SK-N-SH (cell line): Measurements from ENCODE around the gene PIGP. TPM values are rescaled to one million over a fixed set of nuclear protein-coding genes. Genes with fewer than 3 reads are reported as not detected.
A peak's percentile ranks its signal among the peaks of the same experiment; 100 is the strongest.

Experiments used
- CTCF ChIA-PET: fragments of 300-600, 350-600 bp; formaldehyde crosslinking; extraction: SDS; loops from one replicate; lab custom pipeline; 2021; lab: Yijun Ruan, JAX
- POLR2A ChIA-PET: fragments of 350-600 bp; sonication (Branson Sonifier 250); formaldehyde crosslinking; extraction: SDS; loops from one replicate; lab custom pipeline; 2020; ENCODE audit warnings: antibody characterized with exemption, inconsistent platforms; lab: Yijun Ruan, JAX
- DNase-seq: peaks from one replicate; pipeline ENCODE4 v3.0.0; 2012
- H2AFZ ChIP-seq: fragments of 200-600 bp; sonication (generic); 2 replicates; pipeline ENCODE4 v1.8.1; 2016; ENCODE audit warnings: antibody characterized with exemption, mild to moderate bottlenecking, low read depth
- H3F3A ChIP-seq: fragments of 200-600 bp; sonication (generic); replicated peaks from 2 replicates; pipeline ENCODE3; 2016; ENCODE audit warnings: antibody characterized with exemption, mild to moderate bottlenecking; ENCODE audit not compliant: insufficient read depth
- H3K27ac ChIP-seq, 2 experiments: fragments of 200-500 bp in 1 of 2; fragments of 200-600 bp in 1 of 2; sonication (Bioruptor generic) in 1 of 2; sonication (generic), shearing (Covaris generic) in 1 of 2; 2 replicates each; pipeline versions ENCODE4 v1.5.1 to v1.6.1; 2014 to 2016; ENCODE audit warnings: low read depth in 2 of 2, inconsistent platforms in 1 of 2, low read length in 1 of 2, mild to moderate bottlenecking in 1 of 2, mixed read lengths in 1 of 2
- H3K27me3 ChIP-seq: fragments of 200-600 bp; sonication (generic), shearing (Covaris generic); 2 replicates; pipeline ENCODE4 v1.6.1; 2016; ENCODE audit warnings: mixed run types; ENCODE audit not compliant: insufficient read depth
- H3K36me3 ChIP-seq, 2 experiments: fragments of 200-500 bp in 1 of 2; fragments of 200-600 bp in 1 of 2; sonication (Bioruptor generic) in 1 of 2; sonication (generic) in 1 of 2; replicated peaks in 1 of 2; 2 replicates each; pipeline versions ENCODE3 to v1.5.1; 2014 to 2016; ENCODE audit warnings: low read length in 1 of 2, mild to moderate bottlenecking in 1 of 2; ENCODE audit not compliant: insufficient read depth in 2 of 2, control insufficient read depth in 1 of 2
- H3K4me1 ChIP-seq, 2 experiments: fragments of 200-500 bp in 1 of 2; fragments of 200-600 bp in 1 of 2; sonication (Bioruptor generic) in 1 of 2; sonication (generic), shearing (Covaris generic) in 1 of 2; 2 replicates each; pipeline versions ENCODE4 v1.5.1 to v1.6.1; 2014 to 2016; ENCODE audit warnings: low read depth in 1 of 2, low read length in 1 of 2, mixed run types in 1 of 2; ENCODE audit not compliant: insufficient read depth in 2 of 2, control insufficient read depth in 1 of 2
- H3K4me2 ChIP-seq: fragments of 200-600 bp; sonication (generic), shearing (Covaris generic); 2 replicates; pipeline ENCODE4 v1.6.1; 2017; ENCODE audit warnings: mixed run types
- H3K4me3 ChIP-seq, 2 experiments: fragments of 200-500 bp in 1 of 2; fragments of 200-600 bp in 1 of 2; sonication (Bioruptor generic) in 1 of 2; sonication (generic), shearing (Covaris generic) in 1 of 2; 2 replicates each; pipeline versions ENCODE4 v1.5.1 to v1.8.1; 2014 to 2016; ENCODE audit warnings: low read depth in 2 of 2, inconsistent platforms in 1 of 2, low read length in 1 of 2, mild to moderate bottlenecking in 1 of 2, mixed read lengths in 1 of 2, moderate library complexity in 1 of 2
- H3K79me2 ChIP-seq: fragments of 200-600 bp; sonication (generic); 2 replicates; pipeline ENCODE4 v1.8.1; 2017; ENCODE audit warnings: mild to moderate bottlenecking; ENCODE audit not compliant: insufficient read depth
- H3K9ac ChIP-seq: fragments of 200-600 bp; sonication (generic); 2 replicates; pipeline ENCODE4 v1.6.1; 2017; ENCODE audit warnings: mixed run types
- H3K9me2 ChIP-seq: fragments of 200-600 bp; sonication (generic); 2 replicates; pipeline ENCODE4 v1.6.1; 2017; ENCODE audit warnings: mixed run types
- H3K9me3 ChIP-seq: fragments of 200-600 bp; sonication (generic); 2 replicates; pipeline ENCODE4 v1.6.1; 2017; ENCODE audit warnings: mixed run types, mild to moderate bottlenecking, moderate library complexity
- H4K20me1 ChIP-seq: fragments of 200-600 bp; sonication (generic); 2 replicates; pipeline ENCODE4 v1.6.1; 2017; ENCODE audit warnings: mild to moderate bottlenecking, mixed run types; ENCODE audit not compliant: insufficient read depth
- ELF1 ChIP-seq: IDR thresholded peaks from 2 replicates; pipeline ENCODE4 v1.4.0; 2012
- EP300 ChIP-seq, 2 experiments: IDR thresholded peaks; 2 replicates each; pipeline versions ENCODE4 v1.4.0 to v1.6.1; 2012; ENCODE audit warnings: borderline replicate concordance in 1 of 2, low read depth in 1 of 2, low read length in 1 of 2
- GATA2 ChIP-seq: sonication (generic); formaldehyde crosslinking; IDR thresholded peaks from 2 replicates; pipeline ENCODE4 v1.5.0; 2020; ENCODE audit warnings: mild to moderate bottlenecking, missing genetic modification reagents
- JUND ChIP-seq: IDR thresholded peaks from 2 replicates; pipeline ENCODE4 v1.4.0; 2012
- MEF2A ChIP-seq: IDR thresholded peaks from 2 replicates; pipeline ENCODE4 v1.4.0; 2012; ENCODE audit warnings: low read depth, borderline replicate concordance
- NFIC ChIP-seq: IDR thresholded peaks from 2 replicates; pipeline ENCODE4 v1.4.0; 2012; ENCODE audit warnings: borderline replicate concordance
- POLR2AphosphoS5 ChIP-seq: IDR thresholded peaks from 2 replicates; pipeline ENCODE4 v1.6.1; 2012; ENCODE audit warnings: low read depth, low read length
- RAD21 ChIP-seq: IDR thresholded peaks from 2 replicates; pipeline ENCODE4 v1.6.1; 2012; ENCODE audit warnings: mild to moderate bottlenecking, low read length
- RCOR1 ChIP-seq: fragments of 150-350 bp; IDR thresholded peaks from 2 replicates; pipeline ENCODE4 v1.6.1; 2017; ENCODE audit warnings: antibody characterized with exemption, low read length
- RFX5 ChIP-seq: IDR thresholded peaks from 2 replicates; pipeline ENCODE4 v1.6.1; 2012; ENCODE audit warnings: mild to moderate bottlenecking, improper control_type of control experiment, low read length
- RXRA ChIP-seq: IDR thresholded peaks from 2 replicates; pipeline ENCODE4 v1.4.0; 2012; ENCODE audit warnings: low read depth, mild to moderate bottlenecking, borderline replicate concordance
- SIN3A ChIP-seq: IDR thresholded peaks from 2 replicates; pipeline ENCODE4 v1.6.1; 2012; ENCODE audit warnings: low read depth, mild to moderate bottlenecking, low read length, moderate library complexity, borderline replicate concordance
- SMC3 ChIP-seq: IDR thresholded peaks from 2 replicates; pipeline ENCODE4 v1.6.1; 2012; ENCODE audit warnings: low read depth, low read length, improper control_type of control experiment
- TCF12 ChIP-seq: IDR thresholded peaks from 2 replicates; pipeline ENCODE4 v1.4.0; 2012
- YY1 ChIP-seq: IDR thresholded peaks from 2 replicates; pipeline ENCODE4 v1.4.0; 2012; ENCODE audit warnings: low read depth, mild to moderate bottlenecking
- WGBS: methylation state at CpG from one replicate; pipeline ENCODE4 v1.1.6; 2017; ENCODE audit warnings: low lambda C conversion rate; 5-methylcytosine and 5-hydroxymethylcytosine counted together
- polyA plus RNA-seq, 3 experiments: library from polyadenylated mRNA; depleted of rRNA; stranded (reverse); fragments of >200 nt; gene quantifications; 2 replicates each; pipeline ENCODE4 v1.2.3, GENCODE V29; 2012
- TF ChIP-seq, protein P1 (sequence below): fragments of 200-600 bp; sonication (generic); IDR thresholded peaks from 2 replicates; pipeline ENCODE4 v1.6.1; 2017; ENCODE audit warnings: antibody characterized with exemption, mild to moderate bottlenecking, moderate library complexity
- TF ChIP-seq, protein P2 (sequence below): IDR thresholded peaks from 2 replicates; pipeline ENCODE4 v1.4.0; 2012; ENCODE audit warnings: low read depth, borderline replicate concordance
- TF ChIP-seq, protein P3 (sequence below): IDR thresholded peaks from 2 replicates; pipeline ENCODE4; 2012
- TF ChIP-seq, protein P4 (sequence below): IDR thresholded peaks from 2 replicates; pipeline ENCODE4 v1.4.0; 2012; ENCODE audit warnings: low read depth, borderline replicate concordance

Gene PIGP
- polyA plus RNA-seq, 1 of the 3 experiments (the other 2 are of a cell fraction), result 28.3 TPM

DNA sequence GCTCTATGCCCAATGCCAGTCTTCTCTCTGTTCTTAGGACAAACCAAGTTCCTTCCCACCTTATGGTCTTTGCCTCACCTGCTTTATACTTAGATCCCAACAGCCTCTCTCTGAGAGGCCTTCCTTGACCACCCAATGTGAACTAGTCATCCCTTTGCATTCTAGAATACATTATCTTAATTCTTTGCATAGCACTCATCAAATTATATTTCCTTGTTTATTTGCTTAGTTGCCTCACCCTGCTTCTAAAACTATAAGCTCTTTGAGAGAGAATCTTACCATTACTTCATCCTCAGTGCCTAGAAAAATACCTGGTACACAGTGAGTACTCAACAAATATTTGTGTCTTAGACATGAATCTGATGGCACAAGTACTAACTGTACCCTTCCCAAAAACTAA lies 8.0 kb downstream of the PIGP start:
- ChIA-PET POLR2A (no interaction called here), CTCF (no interaction called here)
- H3K4me1 ChIP-seq, result peaks cover 7 to 20% of the 10 kb centered on the region in 2 experiments; a peak in 3 of 4 replicates

DNA sequence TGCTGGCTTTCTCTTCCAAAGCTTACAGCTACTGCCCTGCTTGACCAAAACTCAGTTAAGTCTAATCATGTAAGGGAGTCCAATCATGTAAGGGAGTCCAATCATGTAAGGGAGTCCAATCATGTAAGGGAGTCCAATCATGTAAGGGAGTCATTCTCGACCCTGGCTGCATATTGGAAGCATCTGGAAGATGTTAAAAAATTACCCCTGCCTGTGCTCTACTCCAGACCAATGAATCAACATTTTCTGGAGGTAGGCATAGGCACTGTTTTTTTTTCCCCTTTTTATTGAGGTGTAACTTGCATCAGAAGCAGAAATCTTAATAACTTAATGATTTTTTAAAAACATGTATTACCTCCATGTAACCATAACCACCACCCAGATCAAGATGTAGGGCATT lies 9.4 kb downstream of the PIGP start:
- no peaks in the 10 kb centered on the region for H3K27me3 ChIP-seq
- H3K4me3 ChIP-seq, result no peak overlapping the region
- WGBS, result 0% methylated on average over 1 of the region's 1 CpG
- H3K4me2 ChIP-seq, result no peak overlapping the region
- H3F3A ChIP-seq, result peaks cover 10% of the 10 kb centered on the region
- H2AFZ ChIP-seq, result no peak overlapping the region
- H3K9ac ChIP-seq, result no peak overlapping the region
- H3K27ac ChIP-seq, result peak overlapping the region; percentile 33 to 90; a peak in 3 of 4 replicates
- no peaks in the 10 kb centered on the region for H3K9me3 ChIP-seq
- H3K4me1 ChIP-seq, result peaks cover 9 to 20% of the 10 kb centered on the region in 2 experiments; a peak in 3 of 4 replicates
- no peaks in the 10 kb centered on the region for H3K9me2 ChIP-seq
- ChIA-PET CTCF (interaction anchor here (0.7 kb wide), 1 partner anchor 53 kb away, joined by 4 read pairs; no protein-coding TSS in a partner anchor), POLR2A (no interaction called here)
- H3K79me2 ChIP-seq, result 0 out of 2 replicates have a peak, but pooled peaks cover under 1% of the 10 kb centered on the region
- peaks cover 22 to 28% of the 10 kb centered on the region in 2 experiments for H3K36me3 ChIP-seq
- TF ChIP-seq, protein P1, sequence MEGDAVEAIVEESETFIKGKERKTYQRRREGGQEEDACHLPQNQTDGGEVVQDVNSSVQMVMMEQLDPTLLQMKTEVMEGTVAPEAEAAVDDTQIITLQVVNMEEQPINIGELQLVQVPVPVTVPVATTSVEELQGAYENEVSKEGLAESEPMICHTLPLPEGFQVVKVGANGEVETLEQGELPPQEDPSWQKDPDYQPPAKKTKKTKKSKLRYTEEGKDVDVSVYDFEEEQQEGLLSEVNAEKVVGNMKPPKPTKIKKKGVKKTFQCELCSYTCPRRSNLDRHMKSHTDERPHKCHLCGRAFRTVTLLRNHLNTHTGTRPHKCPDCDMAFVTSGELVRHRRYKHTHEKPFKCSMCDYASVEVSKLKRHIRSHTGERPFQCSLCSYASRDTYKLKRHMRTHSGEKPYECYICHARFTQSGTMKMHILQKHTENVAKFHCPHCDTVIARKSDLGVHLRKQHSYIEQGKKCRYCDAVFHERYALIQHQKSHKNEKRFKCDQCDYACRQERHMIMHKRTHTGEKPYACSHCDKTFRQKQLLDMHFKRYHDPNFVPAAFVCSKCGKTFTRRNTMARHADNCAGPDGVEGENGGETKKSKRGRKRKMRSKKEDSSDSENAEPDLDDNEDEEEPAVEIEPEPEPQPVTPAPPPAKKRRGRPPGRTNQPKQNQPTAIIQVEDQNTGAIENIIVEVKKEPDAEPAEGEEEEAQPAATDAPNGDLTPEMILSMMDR, result no peak
- TF ChIP-seq EP300 (IDR thresholded peaks at IDR 0.05; ENCODE audit: borderline replicate concordance in 1 of 2, low read depth in 1 of 2, low read length in 1 of 2) (peak in 1 of 2 experiments; percentile 23; a peak in 1 of 4 replicates), RCOR1 (peak; percentile 20; the same call in 1 of the 2 replicates), TCF12 (peak; percentile 15; the same call in 1 of the 2 replicates)
- peak; percentile 62 for DNase-seq
- no peaks in the 10 kb centered on the region for H4K20me1 ChIP-seq

More for the DNA sequence above, 8.0 kb downstream of the PIGP start:
- no peak overlapping the region for H3K4me3 ChIP-seq
- H3K79me2 ChIP-seq, result 0 out of 2 replicates have a peak, but pooled peaks cover 5% of the 10 kb centered on the region
- H4K20me1 ChIP-seq, result no peaks in the 10 kb centered on the region
- TF ChIP-seq NFIC (no peak), GATA2 (CRISPR knock-in tag) (no peak), RFX5 (no peak)
- H3F3A ChIP-seq, result peaks cover 10% of the 10 kb centered on the region
- DNase-seq, result no peak
- no peak overlapping the region for H2AFZ ChIP-seq
- H3K9ac ChIP-seq, result no peak overlapping the region
- no peaks in the 10 kb centered on the region for H3K9me2 ChIP-seq
- no peaks in the 10 kb centered on the region for H3K9me3 ChIP-seq
- no peak overlapping the region for H3K4me2 ChIP-seq
- H3K27me3 ChIP-seq, result no peaks in the 10 kb centered on the region
- peaks cover 36 to 42% of the 10 kb centered on the region in 2 experiments for H3K36me3 ChIP-seq
- H3K27ac ChIP-seq, result peak overlapping the region in 1 of 2 experiments; percentile 0; a peak in 3 of 4 replicates

DNA sequence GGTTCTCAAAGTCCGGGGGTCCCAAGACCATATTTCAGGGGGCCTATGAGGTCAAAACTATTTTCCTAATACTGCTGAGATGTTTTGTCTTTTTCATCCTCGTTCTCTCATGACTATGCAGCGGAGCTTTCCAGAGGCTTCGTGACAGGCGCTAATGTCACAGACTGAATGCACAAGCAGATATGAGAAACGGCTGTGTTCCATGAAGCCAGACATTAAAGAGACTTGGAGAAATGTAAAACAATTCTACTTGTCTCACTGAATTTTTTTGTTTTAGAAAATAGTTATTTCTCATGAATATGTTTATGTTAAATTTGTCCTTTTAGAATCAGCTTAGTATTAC lies 10.3 kb downstream of the PIGP start:
- Histone ChIP-seq H3K36me3 (peaks cover 17 to 19% of the 10 kb centered on the region in 2 experiments), H2AFZ (no peak overlapping the region), H3K4me3 (no peak overlapping the region), H3K9me3 (no peaks in the 10 kb centered on the region), H3K79me2 (no peaks in the 10 kb centered on the region), H3K9ac (no peak overlapping the region), H3K4me1 (peaks cover 9 to 20% of the 10 kb centered on the region in 2 experiments; a peak in 3 of 4 replicates), H3K27me3 (no peaks in the 10 kb centered on the region), H3K9me2 (no peaks in the 10 kb centered on the region), H3F3A (peaks cover 10% of the 10 kb centered on the region), H3K27ac (no peak overlapping the region), H4K20me1 (no peaks in the 10 kb centered on the region), H3K4me2 (no peak overlapping the region)
- no peak for DNase-seq
- POLR2A ChIA-PET, result no interaction called here
- CTCF ChIA-PET, result interaction anchor here (0.7 to 1.3 kb wide), 3 partner anchors 25 to 53 kb away, joined by 3 to 5 read pairs (median 4); no protein-coding TSS in a partner anchor
- 97% methylated on average over 6 of the region's 6 CpGs for WGBS
- TF ChIP-seq, protein P2, sequence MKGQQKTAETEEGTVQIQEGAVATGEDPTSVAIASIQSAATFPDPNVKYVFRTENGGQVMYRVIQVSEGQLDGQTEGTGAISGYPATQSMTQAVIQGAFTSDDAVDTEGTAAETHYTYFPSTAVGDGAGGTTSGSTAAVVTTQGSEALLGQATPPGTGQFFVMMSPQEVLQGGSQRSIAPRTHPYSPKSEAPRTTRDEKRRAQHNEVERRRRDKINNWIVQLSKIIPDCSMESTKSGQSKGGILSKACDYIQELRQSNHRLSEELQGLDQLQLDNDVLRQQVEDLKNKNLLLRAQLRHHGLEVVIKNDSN, result no peak
- TF ChIP-seq GATA2 (CRISPR knock-in tag) (no peak), ELF1 (no peak), JUND (no peak), TCF12 (no peak), SIN3A (no peak), RAD21 (no peak), RXRA (no peak), YY1 (no peak), POLR2AphosphoS5 (no peak), SMC3 (no peak), MEF2A (no peak)
- TF ChIP-seq, protein P3, sequence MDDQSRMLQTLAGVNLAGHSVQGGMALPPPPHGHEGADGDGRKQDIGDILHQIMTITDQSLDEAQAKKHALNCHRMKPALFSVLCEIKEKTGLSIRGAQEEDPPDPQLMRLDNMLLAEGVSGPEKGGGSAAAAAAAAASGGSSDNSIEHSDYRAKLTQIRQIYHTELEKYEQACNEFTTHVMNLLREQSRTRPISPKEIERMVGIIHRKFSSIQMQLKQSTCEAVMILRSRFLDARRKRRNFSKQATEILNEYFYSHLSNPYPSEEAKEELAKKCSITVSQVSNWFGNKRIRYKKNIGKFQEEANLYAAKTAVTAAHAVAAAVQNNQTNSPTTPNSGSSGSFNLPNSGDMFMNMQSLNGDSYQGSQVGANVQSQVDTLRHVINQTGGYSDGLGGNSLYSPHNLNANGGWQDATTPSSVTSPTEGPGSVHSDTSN, result no peak
- TF ChIP-seq, protein P4, sequence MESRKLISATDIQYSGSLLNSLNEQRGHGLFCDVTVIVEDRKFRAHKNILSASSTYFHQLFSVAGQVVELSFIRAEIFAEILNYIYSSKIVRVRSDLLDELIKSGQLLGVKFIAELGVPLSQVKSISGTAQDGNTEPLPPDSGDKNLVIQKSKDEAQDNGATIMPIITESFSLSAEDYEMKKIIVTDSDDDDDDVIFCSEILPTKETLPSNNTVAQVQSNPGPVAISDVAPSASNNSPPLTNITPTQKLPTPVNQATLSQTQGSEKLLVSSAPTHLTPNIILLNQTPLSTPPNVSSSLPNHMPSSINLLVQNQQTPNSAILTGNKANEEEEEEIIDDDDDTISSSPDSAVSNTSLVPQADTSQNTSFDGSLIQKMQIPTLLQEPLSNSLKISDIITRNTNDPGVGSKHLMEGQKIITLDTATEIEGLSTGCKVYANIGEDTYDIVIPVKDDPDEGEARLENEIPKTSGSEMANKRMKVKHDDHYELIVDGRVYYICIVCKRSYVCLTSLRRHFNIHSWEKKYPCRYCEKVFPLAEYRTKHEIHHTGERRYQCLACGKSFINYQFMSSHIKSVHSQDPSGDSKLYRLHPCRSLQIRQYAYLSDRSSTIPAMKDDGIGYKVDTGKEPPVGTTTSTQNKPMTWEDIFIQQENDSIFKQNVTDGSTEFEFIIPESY, result no peak
